K562 (cell line): ENCODE measurements around the gene EEPD1. TPM values are rescaled to one million over a fixed set of nuclear protein-coding genes. Genes with fewer than 3 reads are reported as not detected.

Source experiments
- ATAC-seq: fragments of 200-7000 bp; cut with Tn5 transposase; 3 replicates; pipeline ENCODE4 v1.9.1; 2020; ENCODE audit warnings: moderate library complexity
- BruUV-seq: library from RNA; stranded (reverse); fragments of 400-500 nt; replicated peaks from 2 replicates; lab custom pipeline; 2021; lab: Mats Ljungman, UMichigan
- CTCF ChIA-PET: fragments of 300-600 bp; formaldehyde crosslinking; extraction: SDS; loops from one replicate; lab custom pipeline; 2021; ENCODE audit warnings: low intra/inter-chr PET ratio; lab: Yijun Ruan, JAX
- POLR2A ChIA-PET: fragments of 300-600, 350-650 bp; sonication (Branson Sonifier 250); formaldehyde crosslinking; extraction: SDS; loops from one replicate; lab custom pipeline; 2021; ENCODE audit warnings: antibody characterized with exemption, inconsistent platforms; lab: Yijun Ruan, JAX
- DNase-seq, 4 experiments: peaks; one replicate each; pipeline versions ENCODE4 v3.0.0 to v3.0.0-alpha.2; 2011 to 2018; ENCODE audit warnings: low spot score in 3 of 4, mixed read lengths in 3 of 4; ENCODE audit errors: extremely low read depth in 1 of 4
- FAIRE-seq: peaks from 2 replicates; lab custom pipeline; 2011; peaks lifted over from hg19 to GRCh38; lab: Jason Lieb, UNC
- H2AFZ ChIP-seq: 2 replicates; pipeline ENCODE4 v1.6.0; 2011; ENCODE audit warnings: low read depth, low read length, control low read depth, inconsistent platforms
- H3K27ac ChIP-seq: fragments of 200-600 bp; 3 replicates; pipeline ENCODE4 v1.8.0; 2011; ENCODE audit warnings: low read depth, mild to moderate bottlenecking, control low read depth, inconsistent platforms, low read length, moderate library complexity, mixed read lengths; ENCODE audit errors: extremely low read depth
- H3K27me3 ChIP-seq, 2 experiments: fragments of 300-600 bp in 1 of 2; 2 replicates in 1 of 2; 3 replicates in 1 of 2; pipeline versions ENCODE4 v1.6.0 to v1.8.0; 2011; ENCODE audit warnings: inconsistent platforms in 2 of 2, low read length in 2 of 2, mild to moderate bottlenecking in 1 of 2, mixed read lengths in 1 of 2, moderate library complexity in 1 of 2; ENCODE audit not compliant: control insufficient read depth in 2 of 2, insufficient read depth in 2 of 2
- H3K36me3 ChIP-seq: fragments of 300-600 bp; 3 replicates; pipeline ENCODE4 v1.8.0; 2011; ENCODE audit warnings: mild to moderate bottlenecking, low read length, inconsistent platforms; ENCODE audit not compliant: control insufficient read depth, insufficient read depth
- H3K4me1 ChIP-seq, 2 experiments: fragments of 200-600 bp in 1 of 2; replicated peaks in 1 of 2; 2 replicates in 1 of 2; 3 replicates in 1 of 2; pipeline versions ENCODE4 v1.5.1 to v1.8.0; 2011; ENCODE audit warnings: inconsistent platforms in 2 of 2, low read length in 2 of 2, mild to moderate bottlenecking in 1 of 2, mixed read lengths in 1 of 2, moderate library complexity in 1 of 2; ENCODE audit not compliant: control insufficient read depth in 2 of 2, insufficient read depth in 2 of 2
- H3K4me2 ChIP-seq: 2 replicates; pipeline ENCODE4 v1.6.1; 2011; ENCODE audit warnings: low read length, control low read depth, inconsistent platforms, mixed read lengths; ENCODE audit not compliant: insufficient read depth
- H3K4me3 ChIP-seq: fragments of 200-600 bp; sonication (generic), shearing (Covaris generic); 2 replicates; pipeline ENCODE4 v1.5.1; 2016; ENCODE audit warnings: control low read depth, inconsistent platforms
- H3K79me2 ChIP-seq: fragments of 200-600 bp; 3 replicates; pipeline ENCODE4 v1.8.0; 2011; ENCODE audit warnings: low read length, inconsistent platforms; ENCODE audit not compliant: control insufficient read depth, insufficient read depth
- H3K9ac ChIP-seq, 2 experiments: 2 replicates each; pipeline versions ENCODE4 v1.6.0 to v1.6.1; 2011; ENCODE audit warnings: low read depth in 2 of 2, low read length in 2 of 2, control low read depth in 1 of 2, inconsistent platforms in 1 of 2, mild to moderate bottlenecking in 1 of 2, mixed read lengths in 1 of 2; ENCODE audit not compliant: insufficient read depth in 1 of 2
- H3K9me1 ChIP-seq: one replicate; pipeline ENCODE4 v1.6.0; 2011; ENCODE audit warnings: inconsistent platforms, mild to moderate bottlenecking, low read length, moderate library complexity; ENCODE audit not compliant: control insufficient read depth, insufficient read depth
- H3K9me3 ChIP-seq: replicated peaks from 2 replicates; pipeline ENCODE4 v1.5.1; 2011; ENCODE audit warnings: low read depth, low read length, inconsistent platforms; ENCODE audit not compliant: control insufficient read depth, insufficient read depth
- H4K20me1 ChIP-seq: replicated peaks from 2 replicates; pipeline ENCODE4 v1.6.1; 2011; ENCODE audit warnings: low read length, inconsistent platforms, mixed read lengths; ENCODE audit not compliant: control insufficient read depth, insufficient read depth
- BCOR ChIP-seq: fragments of 450-650 bp; IDR thresholded peaks from 2 replicates; pipeline ENCODE4 v1.6.1; 2016
- CHCHD3 ChIP-seq: fragments of 250-450 bp; sonication (Bioruptor Pico); IDR thresholded peaks from 2 replicates; pipeline ENCODE4 v2.1.2; 2022; ENCODE audit warnings: mild to moderate bottlenecking
- CHD1 ChIP-seq: fragments of 200-600 bp; sonication (generic); IDR thresholded peaks from one replicate; pipeline ENCODE4 v1.6.1; 2012; ENCODE audit warnings: mild to moderate bottlenecking, moderate library complexity, low read length, inconsistent platforms
- KDM5B ChIP-seq: fragments of 200-600 bp; sonication (generic); IDR thresholded peaks from 2 replicates; pipeline ENCODE4 v1.6.1; 2012; ENCODE audit warnings: low read depth, mild to moderate bottlenecking, moderate library complexity, low read length, control low read depth, inconsistent platforms; ENCODE audit not compliant: insufficient replicate concordance
- MCM7 ChIP-seq, 2 experiments: fragments of 450-650 bp; IDR thresholded peaks; 2 replicates each; pipeline ENCODE4 v1.6.1; 2016 to 2018
- NKRF ChIP-seq: fragments of 450-650 bp; IDR thresholded peaks from 2 replicates; pipeline ENCODE4 v1.6.1; 2016; ENCODE audit warnings: borderline replicate concordance
- SAP30 ChIP-seq: fragments of 200-600 bp; sonication (generic); IDR thresholded peaks from 2 replicates; pipeline ENCODE4 v1.6.1; 2012; ENCODE audit warnings: borderline replicate concordance, low read depth, mild to moderate bottlenecking, moderate library complexity, low read length, control low read depth, inconsistent platforms; ENCODE audit not compliant: insufficient read depth, poor library complexity, severe bottlenecking
- TCF15 ChIP-seq: fragments of 250-450 bp; sonication (Bioruptor Pico); IDR thresholded peaks from 2 replicates; pipeline ENCODE4 v1.8.0; 2022; ENCODE audit warnings: moderate library complexity, mild to moderate bottlenecking, inconsistent platforms
- ZBTB5 ChIP-seq: fragments of 450-650 bp; IDR thresholded peaks from 2 replicates; pipeline ENCODE4 v1.6.1; 2017; ENCODE audit warnings: antibody characterized with exemption
- ZNF133 ChIP-seq: fragments of 250-450 bp; sonication (Bioruptor Pico); IDR thresholded peaks from 2 replicates; pipeline ENCODE4 v1.4.0; 2020; ENCODE audit warnings: mild to moderate bottlenecking
- WGBS: fragments of 100-300 bp; shearing (Covaris generic); methylation state at CpG from one replicate; pipeline ENCODE4 v1.1.6; 2016; ENCODE audit warnings: low coverage, mixed read lengths; ENCODE audit not compliant: insufficient coverage; ENCODE audit errors: missing lambda C conversion rate; 5-methylcytosine and 5-hydroxymethylcytosine counted together
- in situ Hi-C: fragments of 300-500 bp; cut with MboI; formaldehyde crosslinking; loops from 4 replicates; pipeline ENCODE4 v1.15.0; 2018; ENCODE audit warnings: inconsistent platforms, mixed read lengths
- intact Hi-C: fragments of 100-400 bp; cut with micrococcal nuclease; formaldehyde crosslinking; loops from 2 replicates; pipeline ENCODE4 v1.14.2; 2022
- polyA plus RNA-seq, 8 experiments: library from polyadenylated mRNA; depleted of rRNA in 4 of 8; stranded (reverse) in 5 of 8; unstranded in 3 of 8; fragments of >200 nt; fragmentation: Nextera tagmentation in 2 of 8; fragmentation: Illumina TruSeq in 1 of 8; extraction: Ambion mirVana in 2 of 8; extraction: Trizol in 1 of 8; gene quantifications; 2 replicates each; pipeline versions ENCODE4 v1.2.1 to v1.2.3, GENCODE V29; 2011 to 2014; ENCODE audit warnings: inconsistent platforms in 1 of 8, missing spikeins in 1 of 8
- total RNA-seq, 7 experiments: library from RNA; depleted of rRNA in 6 of 7; stranded (reverse); fragments of >200 nt in 6 of 7; fragmentation: Illumina TruSeq in 2 of 7; extraction: Trizol in 2 of 7; gene quantifications; 2 replicates each; pipeline versions ENCODE4 v1.2.1 to v1.2.3, GENCODE V29; 2011 to 2021; ENCODE audit warnings: low replicate concordance in 1 of 7

Gene EEPD1
- total and polyA plus RNA-seq, 9 of the 15 experiments (the other 6 are each of a cell fraction or from before 2014, with no cell fraction given), result 0.01 to 1.5 (median 0.74) TPM; not detected in 1

- ChIA-PET CTCF (no interaction called here), POLR2A (interaction anchor here (0.6 to 1.4 kb wide), 2 partner anchors 19 to 618 kb away, joined by 3 read pairs; no protein-coding TSS in a partner anchor)
- WGBS, result 19% methylated on average over 4 of the region's 4 CpGs
- in situ Hi-C loops, result loop anchor here (10.0 kb wide), 1 partner anchor 377 kb away; no protein-coding TSS in a partner anchor
- no peak for FAIRE-seq
- H3K4me1 ChIP-seq, result peaks cover 4 to 16% of the 10 kb centered on the region in 2 experiments; a peak in 4 of 5 replicates
- H3K9me3 ChIP-seq, result no peaks in the 10 kb centered on the region
- no peaks in the 10 kb centered on the region; the same call in 1 of the 2 replicates for H4K20me1 ChIP-seq
- peaks cover 12 to 13% of the 10 kb centered on the region in 2 experiments; a peak in 4 of 5 replicates for H3K27me3 ChIP-seq
- H3K27ac ChIP-seq, result no peak overlapping the region
- no peaks in the 10 kb centered on the region for H3K79me2 ChIP-seq
- ATAC-seq, result no peak
- no peak overlapping the region for H3K4me2 ChIP-seq
- BruUV-seq, result no TSS peak
- H3K9me1 ChIP-seq, result no peaks in the 10 kb centered on the region
- no peak overlapping the region for H3K4me3 ChIP-seq
- no peak overlapping the region for H2AFZ ChIP-seq
- no peak for DNase-seq
- intact Hi-C loops, result no loop called here
- H3K36me3 ChIP-seq, result no peaks in the 10 kb centered on the region
- no peak overlapping the region for H3K9ac ChIP-seq
- TF ChIP-seq ZNF133 (CRISPR knock-in tag) (no peak), BCOR (no peak)
- TF ChIP-seq, all 486 proteins: peak for 0
Observed at GRCh38 chr7:36298106-36298505, 145.1 kb downstream of the EEPD1 start.

- CTCF ChIA-PET, result no interaction called here
- Histone ChIP-seq H3K4me2 (no peak overlapping the region), H3K9me1 (no peaks in the 10 kb centered on the region), H3K79me2 (no peaks in the 10 kb centered on the region), H3K27ac (no peak overlapping the region), H3K4me1 (peaks cover 4 to 16% of the 10 kb centered on the region in 2 experiments; a peak in 4 of 5 replicates), H3K36me3 (no peaks in the 10 kb centered on the region), H3K9ac (no peak overlapping the region), H4K20me1 (no peaks in the 10 kb centered on the region; the same call in 1 of the 2 replicates), H3K27me3 (peaks cover 12 to 13% of the 10 kb centered on the region in 2 experiments; a peak in 4 of 5 replicates), H3K9me3 (no peaks in the 10 kb centered on the region), H2AFZ (no peak overlapping the region), H3K4me3 (no peak overlapping the region)
- WGBS, result 48% methylated on average over 15 of the region's 17 CpGs
- in situ Hi-C loops (loop anchor here (10.0 kb wide), 1 partner anchor 376 kb away; no protein-coding TSS in a partner anchor), intact Hi-C loops (no loop called here)
- POLR2A ChIA-PET, result interaction anchor here (0.5 kb wide), 1 partner anchor 145 kb away, joined by 3 read pairs; no protein-coding TSS in a partner anchor
- no TSS peak for BruUV-seq
- no peak for ATAC-seq
- DNase-seq, result no peak
- FAIRE-seq, result no peak
- TF ChIP-seq TCF15 (CRISPR knock-in tag) (no peak), MCM7 (IDR thresholded peaks at IDR 0.05) (no peak), SAP30 (no peak), NKRF (no peak), CHCHD3 (CRISPR knock-in tag) (no peak), ZBTB5 (no peak), KDM5B (no peak), CHD1 (no peak)
Observed at GRCh38 chr7:36299223-36299774, 146.2 kb downstream of the EEPD1 start.
